OCI-LY3 (cell line): ENCODE data around the gene GJD4.

Experiments used
- H2AFZ ChIP-seq: fragments of 200-600, 300-600 bp; shearing (Covaris generic); 2 replicates; pipeline ENCODE4 v1.6.0; 2014; ENCODE audit warnings: antibody characterized with exemption, low read depth, low read length
- H3K27ac ChIP-seq: fragments of 200-600, 300-600 bp; sonication (generic); 2 replicates; pipeline ENCODE4 v1.5.1; 2014; ENCODE audit warnings: mild to moderate bottlenecking, low read length, moderate library complexity, mixed read lengths
- H3K27me3 ChIP-seq: fragments of 200-600, 300-600 bp; sonication (generic); 2 replicates; pipeline ENCODE4 v1.6.1; 2014; ENCODE audit warnings: low read depth, low read length, mixed read lengths
- H3K36me3 ChIP-seq: fragments of 200-600, 300-600 bp; sonication (generic); replicated peaks from 2 replicates; pipeline ENCODE3; 2014; ENCODE audit warnings: low read depth, low read length, mixed read lengths
- H3K4me1 ChIP-seq: fragments of 300-600, 200-600 bp; sonication (generic); 2 replicates; pipeline ENCODE4 v1.6.1; 2014; ENCODE audit warnings: low read length, mixed read lengths
- H3K4me2 ChIP-seq: fragments of 200-600, 300-600 bp; sonication (generic); 2 replicates; pipeline ENCODE4 v1.6.1; 2014; ENCODE audit warnings: low read length, mixed read lengths
- H3K4me3 ChIP-seq: fragments of 300-600, 200-600 bp; sonication (generic); 2 replicates; pipeline ENCODE4 v1.5.1; 2014; ENCODE audit warnings: antibody characterized with exemption, mild to moderate bottlenecking, low read length, moderate library complexity
- H3K79me2 ChIP-seq: fragments of 300-600, 200-600 bp; shearing (Covaris generic); 2 replicates; pipeline ENCODE4 v1.6.1; 2014; ENCODE audit warnings: mild to moderate bottlenecking, low read length, mixed read lengths
- H3K9ac ChIP-seq: fragments of 300-600, 200-600 bp; shearing (Covaris generic); 2 replicates; pipeline ENCODE4 v1.6.0; 2014; ENCODE audit warnings: mild to moderate bottlenecking, low read length, moderate library complexity
- H3K9me3 ChIP-seq: fragments of 200-600, 300-600 bp; shearing (Covaris generic); 2 replicates; pipeline ENCODE4 v1.6.1; 2014; ENCODE audit warnings: low read length, mixed read lengths; ENCODE audit not compliant: insufficient read depth
- H4K20me1 ChIP-seq: fragments of 200-600, 300-600 bp; sonication (generic); 2 replicates; pipeline ENCODE4 v1.6.1; 2016; ENCODE audit warnings: low read length, mixed read lengths; ENCODE audit not compliant: insufficient read depth
- EZH2phosphoT487 ChIP-seq: fragments of 200-600 bp; shearing (Covaris generic); IDR thresholded peaks from 2 replicates; pipeline ENCODE4 v1.6.1; 2018; ENCODE audit warnings: antibody characterized with exemption, mixed run types, low read depth
- TF ChIP-seq, protein P1 (sequence below): fragments of 200-600, 300-600 bp; sonication (generic); IDR thresholded peaks from 2 replicates; pipeline ENCODE4 v1.5.1; 2014; ENCODE audit warnings: antibody characterized with exemption, low read length, low read depth

Gene GJD4

DNA sequence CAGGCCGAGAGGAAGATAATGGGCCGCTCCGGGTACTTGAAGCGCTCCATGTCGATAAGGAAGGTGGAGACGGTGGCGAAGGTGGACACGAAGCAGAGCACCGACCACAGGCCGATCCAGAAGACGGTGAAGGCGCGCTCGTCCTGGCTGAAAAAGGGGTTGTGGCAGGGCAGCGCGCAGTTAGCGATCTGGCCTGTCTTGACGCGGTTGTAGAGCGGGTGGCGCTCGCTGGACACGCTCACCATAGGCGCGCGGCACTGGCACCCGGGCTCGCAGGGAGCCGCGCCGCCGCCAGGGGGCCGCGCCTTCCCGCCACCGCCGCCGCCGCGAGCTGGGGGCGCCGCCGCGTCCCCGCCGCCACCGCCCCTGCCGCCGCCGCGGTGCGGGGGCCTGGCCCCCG, 35.3 kb downstream of the GJD4 start:
- no peaks in the 10 kb centered on the region for H3K9me3 ChIP-seq
- no peak overlapping the region for H3K4me3 ChIP-seq
- no peaks in the 10 kb centered on the region for H3K4me1 ChIP-seq
- no peaks in the 10 kb centered on the region for H3K27me3 ChIP-seq
- no peak overlapping the region for H3K27ac ChIP-seq
- no peaks in the 10 kb centered on the region for H3K36me3 ChIP-seq
- no peaks in the 10 kb centered on the region for H3K79me2 ChIP-seq
- H4K20me1 ChIP-seq = no peaks in the 10 kb centered on the region
- no peak overlapping the region for H3K9ac ChIP-seq
- TF ChIP-seq, protein P1, sequence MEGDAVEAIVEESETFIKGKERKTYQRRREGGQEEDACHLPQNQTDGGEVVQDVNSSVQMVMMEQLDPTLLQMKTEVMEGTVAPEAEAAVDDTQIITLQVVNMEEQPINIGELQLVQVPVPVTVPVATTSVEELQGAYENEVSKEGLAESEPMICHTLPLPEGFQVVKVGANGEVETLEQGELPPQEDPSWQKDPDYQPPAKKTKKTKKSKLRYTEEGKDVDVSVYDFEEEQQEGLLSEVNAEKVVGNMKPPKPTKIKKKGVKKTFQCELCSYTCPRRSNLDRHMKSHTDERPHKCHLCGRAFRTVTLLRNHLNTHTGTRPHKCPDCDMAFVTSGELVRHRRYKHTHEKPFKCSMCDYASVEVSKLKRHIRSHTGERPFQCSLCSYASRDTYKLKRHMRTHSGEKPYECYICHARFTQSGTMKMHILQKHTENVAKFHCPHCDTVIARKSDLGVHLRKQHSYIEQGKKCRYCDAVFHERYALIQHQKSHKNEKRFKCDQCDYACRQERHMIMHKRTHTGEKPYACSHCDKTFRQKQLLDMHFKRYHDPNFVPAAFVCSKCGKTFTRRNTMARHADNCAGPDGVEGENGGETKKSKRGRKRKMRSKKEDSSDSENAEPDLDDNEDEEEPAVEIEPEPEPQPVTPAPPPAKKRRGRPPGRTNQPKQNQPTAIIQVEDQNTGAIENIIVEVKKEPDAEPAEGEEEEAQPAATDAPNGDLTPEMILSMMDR = no peak
- TF ChIP-seq EZH2phosphoT487 = no peak
- no peak overlapping the region for H2AFZ ChIP-seq
- no peak overlapping the region for H3K4me2 ChIP-seq

DNA sequence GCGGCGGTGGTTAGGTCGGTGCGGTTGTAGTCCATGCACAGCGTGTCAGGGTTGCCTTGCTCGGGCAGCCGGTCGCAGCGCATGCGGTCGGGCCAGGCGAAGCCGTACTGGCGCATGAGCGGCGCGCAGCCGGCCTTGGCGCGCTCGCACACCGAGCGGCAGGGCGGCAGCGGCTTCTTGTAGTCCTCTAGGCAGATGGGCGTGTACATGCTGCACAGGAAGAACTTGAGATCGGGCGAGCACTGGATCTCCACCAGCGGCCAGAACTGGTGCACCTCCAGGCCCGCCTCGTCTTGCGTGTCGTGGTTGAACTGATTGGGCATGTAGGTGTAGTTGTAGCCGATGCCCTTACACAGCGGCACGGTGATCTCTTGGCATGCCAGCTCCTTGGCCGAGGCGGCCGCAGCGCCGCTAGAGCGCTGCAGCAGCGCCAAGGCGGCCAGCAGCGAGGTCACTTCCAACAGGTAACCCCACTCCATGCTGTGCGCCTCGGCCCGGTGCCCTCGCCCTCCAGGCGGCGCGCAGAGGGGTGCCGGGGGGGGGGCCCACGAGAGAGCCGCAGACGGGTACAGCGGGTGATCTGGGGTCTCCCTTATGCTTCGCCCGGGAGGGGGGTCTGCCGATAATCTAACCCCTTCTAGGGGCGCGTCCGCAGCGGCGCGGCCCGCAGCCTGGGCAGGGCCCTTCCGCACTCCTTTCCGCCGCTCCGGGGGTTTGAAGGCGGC, 36.0 kb downstream of the GJD4 start:
- Histone ChIP-seq H3K4me1 (no peaks in the 10 kb centered on the region), H3K4me2 (no peak overlapping the region), H3K27me3 (no peaks in the 10 kb centered on the region), H2AFZ (no peak overlapping the region), H3K9ac (no peak overlapping the region), H3K4me3 (0 out of 2 replicates have a peak overlapping the region, but pooled peaks have one; percentile 74), H3K27ac (no peak overlapping the region), H3K36me3 (no peaks in the 10 kb centered on the region), H4K20me1 (no peaks in the 10 kb centered on the region), H3K9me3 (no peaks in the 10 kb centered on the region), H3K79me2 (no peaks in the 10 kb centered on the region)
- TF ChIP-seq, protein P1 = no peak
- TF ChIP-seq EZH2phosphoT487 = no peak

DNA sequence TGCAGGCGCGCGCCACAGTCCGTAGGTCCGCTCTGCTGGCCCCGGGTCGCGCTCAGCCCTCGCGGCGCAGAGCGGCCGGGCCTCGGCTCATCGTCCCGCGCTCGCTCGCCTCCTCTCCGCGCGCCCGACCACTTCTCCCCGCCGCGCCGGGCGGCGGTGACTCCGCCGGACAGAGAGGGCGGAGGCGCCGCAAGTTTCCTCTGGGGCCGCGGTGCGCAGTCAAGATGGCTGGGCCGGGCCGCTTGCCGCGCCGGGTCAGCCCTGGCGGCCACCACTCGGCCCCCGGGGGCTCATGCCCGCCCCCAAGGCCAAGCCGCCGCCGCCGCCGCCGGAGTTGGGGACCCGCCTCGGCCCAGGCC, 36.5 kb downstream of the GJD4 start:
- Histone ChIP-seq H4K20me1 (no peaks in the 10 kb centered on the region), H3K4me1 (no peaks in the 10 kb centered on the region), H3K27ac (no peak overlapping the region), H3K79me2 (no peaks in the 10 kb centered on the region), H3K36me3 (no peaks in the 10 kb centered on the region), H2AFZ (no peak overlapping the region), H3K9me3 (no peaks in the 10 kb centered on the region), H3K4me2 (peak overlapping the region; percentile 67), H3K9ac (no peak overlapping the region), H3K4me3 (peak overlapping the region; percentile 74), H3K27me3 (no peaks in the 10 kb centered on the region)
- TF ChIP-seq EZH2phosphoT487 = no peak
- TF ChIP-seq, protein P1 = no peak

DNA sequence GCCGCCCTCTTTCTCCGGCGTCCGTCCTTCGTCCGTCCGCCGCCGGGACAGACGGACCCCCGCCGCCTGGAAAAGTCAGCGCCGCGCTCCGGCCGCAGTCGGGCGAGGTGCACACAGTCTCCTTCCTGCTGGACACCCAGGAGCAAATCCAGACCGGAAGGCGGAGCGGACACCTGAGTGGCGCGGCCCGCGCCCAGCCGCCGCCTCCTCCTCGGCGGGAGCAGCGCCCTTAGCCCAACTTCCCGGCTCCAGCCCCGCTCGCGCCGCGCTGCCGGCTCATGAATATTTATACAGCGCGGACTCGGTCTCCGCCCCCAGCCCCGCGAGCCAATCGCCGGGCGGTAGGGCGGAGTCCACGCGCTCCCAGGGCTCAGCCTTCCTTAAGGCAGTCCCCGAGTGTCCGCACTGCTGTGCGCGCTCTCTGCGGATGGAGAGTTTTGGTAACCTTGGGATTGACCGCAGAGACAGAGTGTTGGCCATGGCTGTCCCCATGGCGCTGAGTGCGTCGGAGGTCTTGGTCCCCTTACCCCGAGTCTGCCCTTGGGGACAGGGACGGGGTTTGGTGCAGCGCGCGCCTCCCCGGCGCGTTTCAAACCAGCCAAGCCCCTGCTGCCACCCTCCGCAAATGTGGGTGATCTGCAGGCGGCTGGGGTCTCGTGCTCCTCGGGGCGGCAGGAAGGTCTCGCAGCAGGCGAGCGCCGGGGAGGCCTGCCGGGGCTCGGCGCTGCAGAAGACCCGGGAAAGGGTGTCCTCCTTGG, 37.1 kb downstream of the GJD4 start, which contains the start of gene FZD8:
FZD8 (minus strand) TSS at position 262 of the 758 bp plus-strand sequence. CDS start 867 bp downstream, outside the sequence.
- H3K4me3 ChIP-seq = peak within 1 kb of the TSS; percentile 74
- no peaks in the 10 kb centered on the region for H3K9me3 ChIP-seq
- no peaks in the 10 kb centered on the region for H3K36me3 ChIP-seq
- no peaks in the 10 kb centered on the region for H3K27me3 ChIP-seq
- no peaks in the 10 kb centered on the region for H3K4me1 ChIP-seq
- H3K27ac ChIP-seq = no peak within 1 kb of the TSS
- TF ChIP-seq, protein P1 = no peak
- no peak for TF ChIP-seq EZH2phosphoT487
- peak within 1 kb of the TSS; percentile 67 for H3K4me2 ChIP-seq
- no peaks in the 10 kb centered on the region for H4K20me1 ChIP-seq
- no peaks in the 10 kb centered on the region for H3K79me2 ChIP-seq
- H3K9ac ChIP-seq = no peak within 1 kb of the TSS
- H2AFZ ChIP-seq = no peak within 1 kb of the TSS
